ENCODE results near the gene WDFY1.
"Not testable (repeated sequence)": the region's sequence is repeated elsewhere in the genome, so short reads cannot be mapped to it uniquely, and the experiment has no call there.

Gene WDFY1

GRCh38 chr2:223957092-223957851 is 12.1 kb upstream of the WDFY1 start, which contains the start of gene MRPL44:
Gene MRPL44 (plus strand): TSS chr2:223957463. CDS start chr2:223957473, 10 bp downstream.
- DNase-seq: peak; percentile 84

- DNase-seq: no peak
These were observed 11.2 kb upstream of the WDFY1 start for GRCh38 chr2:223956300-223956699.

GRCh38 chr2:223954401-223954800 is 9.3 kb upstream of the WDFY1 start:
- DNase-seq: no peak

- no peak for DNase-seq
These were observed 7.3 kb upstream of the WDFY1 start for GRCh38 chr2:223952280-223952968.

GRCh38 chr2:223950448-223951347 is 5.6 kb upstream of the WDFY1 start:
- no peak for DNase-seq

GRCh38 chr2:223949241-223949840 is 4.2 kb upstream of the WDFY1 start:
- DNase-seq: no peak

- no peak for DNase-seq
These were observed 2.6 kb upstream of the WDFY1 start for GRCh38 chr2:223947711-223948205.

- DNase-seq: no peak
These were observed 620 bp upstream of the WDFY1 start for GRCh38 chr2:223945755-223946154.

- DNase-seq: no peak
These were observed 901 bp downstream of the WDFY1 start for GRCh38 chr2:223944166-223944702.

GRCh38 chr2:223943561-223944008 is 1.6 kb downstream of the WDFY1 start:
- DNase-seq: no peak

- no peak for DNase-seq
These were observed 2.0 kb downstream of the WDFY1 start for GRCh38 chr2:223943135-223943534.

GRCh38 chr2:223941579-223942277 is 3.4 kb downstream of the WDFY1 start:
- DNase-seq: no peak

GRCh38 chr2:223939438-223939837 is 5.7 kb downstream of the WDFY1 start:
- not testable (repeated sequence) for DNase-seq

- no peak for DNase-seq
These were observed 7.6 kb downstream of the WDFY1 start for GRCh38 chr2:223937535-223937934.

GRCh38 chr2:223936862-223937326 is 8.2 kb downstream of the WDFY1 start:
- DNase-seq: no peak

- no peak for DNase-seq
These were observed 9.5 kb downstream of the WDFY1 start for GRCh38 chr2:223935459-223936125.

GRCh38 chr2:223934870-223935269 is 10.3 kb downstream of the WDFY1 start:
- no peak for DNase-seq

GRCh38 chr2:223932816-223933800 is 12.0 kb downstream of the WDFY1 start:
- no peak for DNase-seq

Measured in NCI-H1105 treated with DMSO at 0.1 percent for 48 hours (cell line).